BJ (cell line): ENCODE results near the gene SMIM3. TPM values are rescaled to one million over a fixed set of nuclear protein-coding genes. Genes with fewer than 3 reads are reported as not detected.

Experiments used
- CTCF ChIA-PET: fragments of 350-600 bp; formaldehyde crosslinking; extraction: SDS; loops from one replicate; lab custom pipeline; 2021; ENCODE audit warnings: antibody characterized with exemption, inconsistent platforms; lab: Yijun Ruan, JAX
- POLR2A ChIA-PET: fragments of 300-600 bp; sonication (Branson Sonifier 250); formaldehyde crosslinking; extraction: SDS; loops from one replicate; lab custom pipeline; 2021; ENCODE audit warnings: antibody characterized with exemption; lab: Charles Lee
- DNase-seq: peaks from one replicate; pipeline ENCODE4 v3.0.0-alpha.2; 2011; ENCODE audit warnings: low read depth
- H3K27me3 ChIP-seq: 2 replicates; pipeline ENCODE4 v1.6.0; 2011; ENCODE audit warnings: low read length; ENCODE audit not compliant: control insufficient read depth, insufficient read depth
- H3K36me3 ChIP-seq: 2 replicates; pipeline ENCODE4 v1.5.1; 2011; ENCODE audit warnings: low read length; ENCODE audit not compliant: control insufficient read depth, insufficient read depth
- H3K4me3 ChIP-seq: 2 replicates; pipeline ENCODE4 v1.5.1; 2011; ENCODE audit warnings: low read depth, mild to moderate bottlenecking, control low read depth, low read length
- polyA plus RNA-seq: library from polyadenylated mRNA; depleted of rRNA; stranded (reverse); fragments of >200 nt; gene quantifications from 2 replicates; pipeline ENCODE4 v1.2.3, GENCODE V29; 2011
- TF ChIP-seq, protein P1 (sequence below): IDR thresholded peaks from 2 replicates; pipeline ENCODE4 v1.5.1; 2011; ENCODE audit warnings: low read depth, mild to moderate bottlenecking, control low read depth, inconsistent platforms, low read length, moderate library complexity; ENCODE audit not compliant: insufficient read depth

Gene SMIM3
- polyA plus RNA-seq, 1 experiment, result 43.7 TPM

DNA sequence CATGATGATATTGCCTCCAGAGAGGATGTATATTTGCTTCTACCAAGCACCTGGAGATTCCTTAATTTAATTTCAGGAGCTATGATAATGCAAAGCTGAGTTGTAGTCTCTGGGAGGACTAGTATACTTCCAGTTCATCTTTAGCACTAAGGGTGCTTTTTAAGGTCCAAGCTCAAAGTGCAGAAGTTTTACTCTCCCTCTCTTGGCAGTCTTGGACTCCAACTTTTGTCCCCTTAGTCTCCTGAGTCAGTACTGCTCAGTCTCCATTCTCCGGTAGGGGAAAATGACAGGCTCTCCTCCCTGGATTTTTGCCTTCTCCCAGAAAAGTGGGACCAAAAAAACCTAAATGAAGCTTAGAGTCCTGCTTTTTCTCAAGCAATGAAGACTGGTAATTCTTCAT lies 8.3 kb downstream of the SMIM3 start:
- no peak for DNase-seq
- no peaks in the 10 kb centered on the region for H3K36me3 ChIP-seq
- no peaks in the 10 kb centered on the region for H3K27me3 ChIP-seq
- POLR2A ChIA-PET, result no interaction called here
- TF ChIP-seq, protein P1, sequence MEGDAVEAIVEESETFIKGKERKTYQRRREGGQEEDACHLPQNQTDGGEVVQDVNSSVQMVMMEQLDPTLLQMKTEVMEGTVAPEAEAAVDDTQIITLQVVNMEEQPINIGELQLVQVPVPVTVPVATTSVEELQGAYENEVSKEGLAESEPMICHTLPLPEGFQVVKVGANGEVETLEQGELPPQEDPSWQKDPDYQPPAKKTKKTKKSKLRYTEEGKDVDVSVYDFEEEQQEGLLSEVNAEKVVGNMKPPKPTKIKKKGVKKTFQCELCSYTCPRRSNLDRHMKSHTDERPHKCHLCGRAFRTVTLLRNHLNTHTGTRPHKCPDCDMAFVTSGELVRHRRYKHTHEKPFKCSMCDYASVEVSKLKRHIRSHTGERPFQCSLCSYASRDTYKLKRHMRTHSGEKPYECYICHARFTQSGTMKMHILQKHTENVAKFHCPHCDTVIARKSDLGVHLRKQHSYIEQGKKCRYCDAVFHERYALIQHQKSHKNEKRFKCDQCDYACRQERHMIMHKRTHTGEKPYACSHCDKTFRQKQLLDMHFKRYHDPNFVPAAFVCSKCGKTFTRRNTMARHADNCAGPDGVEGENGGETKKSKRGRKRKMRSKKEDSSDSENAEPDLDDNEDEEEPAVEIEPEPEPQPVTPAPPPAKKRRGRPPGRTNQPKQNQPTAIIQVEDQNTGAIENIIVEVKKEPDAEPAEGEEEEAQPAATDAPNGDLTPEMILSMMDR, result no peak
- CTCF ChIA-PET, result interaction anchor here (1.4 to 1.8 kb wide), 3 partner anchors 8 to 60 kb away, joined by 4 to 13 read pairs (median 5); partner anchors contain the start of gene SMIM3
- H3K4me3 ChIP-seq, result no peak overlapping the region

DNA sequence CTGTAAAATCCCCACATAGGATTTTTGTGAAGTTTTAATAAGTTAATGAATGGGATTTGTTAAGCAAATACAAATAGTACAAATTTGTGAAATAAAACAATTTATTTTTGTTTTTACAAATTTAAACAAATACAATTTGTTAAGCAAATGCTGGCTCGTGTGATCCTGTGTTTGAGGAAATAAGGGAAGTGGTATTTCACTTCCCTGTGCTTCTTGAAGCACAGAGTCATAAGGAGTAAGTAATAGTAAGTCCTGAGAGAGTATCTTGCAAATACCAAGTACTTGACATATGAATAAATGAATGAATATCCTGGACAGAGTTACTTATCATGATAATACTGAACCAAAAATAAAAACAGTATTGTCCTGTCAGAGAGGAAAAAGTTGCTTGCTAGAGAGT lies 9.1 kb downstream of the SMIM3 start:
- ChIA-PET CTCF (interaction anchor here (1.4 to 1.8 kb wide), 4 partner anchors 9 to 59 kb away, joined by 3 to 13 read pairs (median 4); partner anchors contain the start of genes IRGM and SMIM3), POLR2A (no interaction called here)
- no peak overlapping the region for H3K4me3 ChIP-seq
- DNase-seq, result no peak
- H3K36me3 ChIP-seq, result no peaks in the 10 kb centered on the region
- TF ChIP-seq, protein P1, result no peak
- H3K27me3 ChIP-seq, result no peaks in the 10 kb centered on the region

DNA sequence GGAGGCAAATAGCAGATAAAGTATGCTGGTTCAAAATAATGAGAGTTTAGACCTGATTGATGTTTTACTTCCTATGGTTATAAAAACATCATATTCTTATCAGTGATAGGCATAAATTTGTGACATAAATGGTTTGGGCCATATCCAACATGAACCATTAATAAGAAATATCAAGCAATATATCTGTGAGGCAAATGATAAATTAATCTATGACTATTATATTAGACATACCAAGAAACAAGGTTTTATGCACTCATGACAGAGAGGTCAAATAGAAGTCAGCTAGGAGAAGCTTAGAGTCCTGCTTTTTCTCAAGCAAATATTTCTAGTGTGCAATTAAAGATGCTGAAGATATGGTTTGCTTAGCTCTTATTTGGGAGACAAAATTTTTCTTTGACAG lies 10.4 kb downstream of the SMIM3 start:
- CTCF ChIA-PET, result interaction anchor here (0.6 to 4.7 kb wide), 6 partner anchors 9 to 427 kb away, joined by 3 to 36 read pairs (median 4); partner anchors contain the start of genes IRGM and SMIM3
- H3K4me3 ChIP-seq, result no peak overlapping the region

DNA sequence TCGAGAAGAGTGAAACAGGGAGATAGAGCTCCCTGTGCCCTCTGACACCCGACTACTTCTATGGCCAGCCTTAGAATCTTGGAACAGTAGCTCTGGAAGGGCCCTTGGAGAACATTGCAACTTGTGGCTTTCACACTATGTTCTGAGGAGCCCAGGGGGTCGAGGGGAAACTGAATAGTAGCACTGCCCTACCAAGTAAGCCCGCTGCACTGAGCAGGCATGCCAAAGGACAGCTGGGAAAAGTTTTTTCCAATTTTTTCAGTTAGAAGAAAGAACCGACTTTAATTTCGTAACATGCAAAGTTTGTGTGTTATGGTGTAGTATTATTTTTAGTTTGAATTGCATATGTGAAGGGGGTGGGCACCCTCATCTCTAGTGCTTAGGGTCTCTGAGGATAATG lies 10.9 kb downstream of the SMIM3 start:
- ChIA-PET CTCF (interaction anchor here (0.6 to 4.7 kb wide), 6 partner anchors 8 to 426 kb away, joined by 3 to 36 read pairs (median 4); partner anchors contain the start of gene SMIM3), POLR2A (interaction anchor here (0.8 kb wide), 1 partner anchor 11 kb away, joined by 3 read pairs; the partner anchor contains the start of gene SMIM3)
- no peak overlapping the region for H3K4me3 ChIP-seq
- no peaks in the 10 kb centered on the region for H3K36me3 ChIP-seq
- no peaks in the 10 kb centered on the region for H3K27me3 ChIP-seq
- TF ChIP-seq, protein P1, result no peak
- no peak for DNase-seq

More for the DNA sequence above, 10.4 kb downstream of the SMIM3 start:
- DNase-seq, result no peak
- Histone ChIP-seq H3K27me3 (no peaks in the 10 kb centered on the region), H3K36me3 (no peaks in the 10 kb centered on the region)
- POLR2A ChIA-PET, result no interaction called here
- TF ChIP-seq, protein P1, result no peak

DNA sequence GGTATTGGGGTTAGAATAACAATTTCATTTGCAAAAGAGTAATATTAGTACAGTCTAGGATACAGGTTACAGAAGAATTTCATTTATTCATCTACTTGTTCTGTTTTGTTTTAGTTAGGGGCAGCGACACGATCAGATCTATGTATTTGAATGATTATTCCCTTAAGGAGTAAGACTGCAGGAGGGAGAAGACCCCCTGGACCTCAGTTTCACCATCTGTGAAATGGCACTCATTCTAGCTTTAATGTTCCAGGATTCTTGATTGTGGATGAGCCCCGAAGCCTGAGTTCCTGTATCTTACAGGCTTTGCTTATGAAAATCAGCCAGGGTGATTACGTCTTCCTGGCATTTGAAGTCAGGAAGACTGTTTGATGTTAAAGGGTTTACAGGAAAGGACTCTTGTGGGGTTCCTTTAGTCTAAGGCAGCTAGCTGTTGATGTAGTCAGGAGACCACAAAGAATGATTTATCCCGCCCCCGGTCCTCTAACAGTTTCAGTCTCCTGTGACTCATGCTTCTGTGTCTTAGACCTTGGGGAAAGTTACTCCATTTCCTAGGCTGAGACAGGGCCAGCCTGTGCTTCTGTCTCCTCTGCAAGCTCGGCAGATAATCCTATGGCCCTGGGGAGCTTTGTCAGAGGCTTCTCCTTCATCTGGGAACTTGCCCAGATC lies 11.5 kb downstream of the SMIM3 start:
- ChIA-PET CTCF (interaction anchor here (1.6 to 4.7 kb wide), 3 partner anchors 11 to 228 kb away, joined by 4 to 36 read pairs (median 6); partner anchors contain the start of gene IRGM), POLR2A (interaction anchor here (0.8 kb wide), 1 partner anchor 11 kb away, joined by 3 read pairs; the partner anchor contains the start of gene SMIM3)
- peak; percentile 92 for DNase-seq
- Histone ChIP-seq H3K4me3 (no peak overlapping the region), H3K36me3 (no peaks in the 10 kb centered on the region), H3K27me3 (no peaks in the 10 kb centered on the region)
- TF ChIP-seq, protein P1, result no peak
